ENCODE results near the gene CLTB. TPM values are rescaled to one million over a fixed set of nuclear protein-coding genes. Genes with fewer than 3 reads are reported as not detected.

CLTB gene
- total and polyA plus RNA-seq, 2 of the 13 experiments (the other 11 are each of a cell fraction or from before 2014, with no cell fraction given) = 23.3 to 33.8 TPM

DNA sequence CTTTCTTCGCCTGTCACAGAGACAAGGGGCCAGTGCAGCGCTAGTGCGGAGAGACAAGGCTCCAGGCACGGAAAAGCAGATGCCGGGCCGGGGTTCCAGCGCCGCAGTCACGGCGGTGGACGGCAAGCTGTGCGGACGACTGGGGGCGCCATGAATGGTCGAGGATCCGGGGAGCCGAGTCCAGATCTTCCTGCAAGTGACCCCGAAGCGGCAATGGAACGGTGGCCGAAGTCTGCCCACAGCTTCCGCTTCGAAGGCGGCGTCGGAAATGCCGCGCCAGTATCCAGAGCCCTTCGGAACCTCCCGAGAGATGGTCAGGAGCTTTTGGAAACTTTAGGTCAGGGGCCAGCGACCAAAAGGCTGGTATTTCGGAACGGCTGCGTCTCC is 31.2 kb upstream of the CLTB start (continued):
- TF ChIP-seq MAFK (conservative IDR thresholded peaks at IDR 0.05 in 1 of 2, IDR thresholded peaks at IDR 0.05 in 1 of 2; ENCODE audit: low read length in 2 of 2) (no peak), ZNF773 (CRISPR knock-in tag; IDR thresholded peaks at IDR 0.05; ENCODE audit: borderline replicate concordance) (0 out of 2 replicates have a peak, but pooled peaks have one; percentile 39), ZNF234 (CRISPR knock-in tag; conservative IDR thresholded peaks at IDR 0.05) (0 out of 2 replicates have a peak, but pooled peaks have one; percentile 85), SALL1 (CRISPR knock-in tag; IDR thresholded peaks at IDR 0.05) (0 out of 2 replicates have a peak, but pooled peaks have one; percentile 9), MAF1 (CRISPR knock-in tag; IDR thresholded peaks at IDR 0.05; ENCODE audit: borderline replicate concordance) (no peak), ZXDC (CRISPR knock-in tag; IDR thresholded peaks at IDR 0.05) (no peak), ZNF766 (CRISPR knock-in tag; IDR thresholded peaks at IDR 0.05; ENCODE audit: borderline replicate concordance) (peak; percentile 40; the same call in 1 of the 2 replicates), TEF (CRISPR knock-in tag; IDR thresholded peaks at IDR 0.05) (no peak), AGO2 (optimal IDR thresholded peaks at IDR 0.05; ENCODE audit: low read depth, low read length) (peak; percentile 50), TARDBP (CRISPR knock-in tag; IDR thresholded peaks at IDR 0.05) (no peak), ZNF691 (CRISPR knock-in tag; IDR thresholded peaks at IDR 0.05; ENCODE audit: borderline replicate concordance, low read depth) (no peak), ZFP1 (CRISPR knock-in tag; IDR thresholded peaks at IDR 0.05) (0 out of 2 replicates have a peak, but pooled peaks have one; percentile 19), DRAP1 (CRISPR knock-in tag; IDR thresholded peaks at IDR 0.05) (no peak), ZNF224 (CRISPR knock-in tag; IDR thresholded peaks at IDR 0.05) (peak; percentile 86; the same call in 1 of the 2 replicates), ZNF777 (CRISPR knock-in tag; IDR thresholded peaks at IDR 0.05) (peak; percentile 63), NCOA1 (CRISPR knock-in tag; IDR thresholded peaks at IDR 0.05) (peak; percentile 86; the same call in 1 of the 2 replicates), ZNF605 (CRISPR knock-in tag; IDR thresholded peaks at IDR 0.05) (peak; percentile 51; the same call in 1 of the 2 replicates), ZNF7 (CRISPR knock-in tag; IDR thresholded peaks at IDR 0.05) (no peak), KAT2B (IDR thresholded peaks at IDR 0.05; ENCODE audit: borderline replicate concordance, low read depth, low read length) (no peak), HOXD1 (CRISPR knock-in tag; IDR thresholded peaks at IDR 0.05) (no peak), FOSL2 (CRISPR knock-in tag; IDR thresholded peaks at IDR 0.05) (no peak), ZNF720 (CRISPR knock-in tag; IDR thresholded peaks at IDR 0.05) (no peak), ZNF660 (CRISPR knock-in tag; IDR thresholded peaks at IDR 0.05; ENCODE audit: borderline replicate concordance, low read depth) (no peak)
- TF ChIP-seq, protein P1, sequence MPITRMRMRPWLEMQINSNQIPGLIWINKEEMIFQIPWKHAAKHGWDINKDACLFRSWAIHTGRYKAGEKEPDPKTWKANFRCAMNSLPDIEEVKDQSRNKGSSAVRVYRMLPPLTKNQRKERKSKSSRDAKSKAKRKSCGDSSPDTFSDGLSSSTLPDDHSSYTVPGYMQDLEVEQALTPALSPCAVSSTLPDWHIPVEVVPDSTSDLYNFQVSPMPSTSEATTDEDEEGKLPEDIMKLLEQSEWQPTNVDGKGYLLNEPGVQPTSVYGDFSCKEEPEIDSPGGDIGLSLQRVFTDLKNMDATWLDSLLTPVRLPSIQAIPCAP (CRISPR knock-in tag; IDR thresholded peaks at IDR 0.05; ENCODE audit: low read depth) = no peak
- TF ChIP-seq, protein P2, sequence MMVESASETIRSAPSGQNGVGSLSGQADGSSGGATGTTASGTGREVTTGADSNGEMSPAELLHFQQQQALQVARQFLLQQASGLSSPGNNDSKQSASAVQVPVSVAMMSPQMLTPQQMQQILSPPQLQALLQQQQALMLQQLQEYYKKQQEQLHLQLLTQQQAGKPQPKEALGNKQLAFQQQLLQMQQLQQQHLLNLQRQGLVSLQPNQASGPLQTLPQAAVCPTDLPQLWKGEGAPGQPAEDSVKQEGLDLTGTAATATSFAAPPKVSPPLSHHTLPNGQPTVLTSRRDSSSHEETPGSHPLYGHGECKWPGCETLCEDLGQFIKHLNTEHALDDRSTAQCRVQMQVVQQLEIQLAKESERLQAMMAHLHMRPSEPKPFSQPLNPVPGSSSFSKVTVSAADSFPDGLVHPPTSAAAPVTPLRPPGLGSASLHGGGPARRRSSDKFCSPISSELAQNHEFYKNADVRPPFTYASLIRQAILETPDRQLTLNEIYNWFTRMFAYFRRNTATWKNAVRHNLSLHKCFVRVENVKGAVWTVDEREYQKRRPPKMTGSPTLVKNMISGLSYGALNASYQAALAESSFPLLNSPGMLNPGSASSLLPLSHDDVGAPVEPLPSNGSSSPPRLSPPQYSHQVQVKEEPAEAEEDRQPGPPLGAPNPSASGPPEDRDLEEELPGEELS (CRISPR knock-in tag; IDR thresholded peaks at IDR 0.05) = no peak

Data from HepG2 (cell line).